GM04504 (cell line): ENCODE data around the gene CNRIP1.
"Not testable (repeated sequence)": the region's sequence is repeated elsewhere in the genome, so short reads cannot be mapped to it uniquely, and the experiment has no call there.

Experiments used
- DNase-seq: peaks from one replicate; pipeline ENCODE4 v3.0.0-alpha.2; 2012; ENCODE audit warnings: low read depth

The CNRIP1 gene

GRCh38 chr2:68319398-68320117, at the start of gene CNRIP1:
Gene CNRIP1 (minus strand): TSS chr2:68319949. CDS start chr2:68319400, 549 bp downstream.
- peak; percentile 58 for DNase-seq

- no peak for DNase-seq
These were observed 49.6 kb upstream of the CNRIP1 start for GRCh38 chr2:68369337-68369734.

GRCh38 chr2:68368654-68369336, 49.0 kb upstream of the CNRIP1 start:
- peak; percentile 28 for DNase-seq

DNA sequence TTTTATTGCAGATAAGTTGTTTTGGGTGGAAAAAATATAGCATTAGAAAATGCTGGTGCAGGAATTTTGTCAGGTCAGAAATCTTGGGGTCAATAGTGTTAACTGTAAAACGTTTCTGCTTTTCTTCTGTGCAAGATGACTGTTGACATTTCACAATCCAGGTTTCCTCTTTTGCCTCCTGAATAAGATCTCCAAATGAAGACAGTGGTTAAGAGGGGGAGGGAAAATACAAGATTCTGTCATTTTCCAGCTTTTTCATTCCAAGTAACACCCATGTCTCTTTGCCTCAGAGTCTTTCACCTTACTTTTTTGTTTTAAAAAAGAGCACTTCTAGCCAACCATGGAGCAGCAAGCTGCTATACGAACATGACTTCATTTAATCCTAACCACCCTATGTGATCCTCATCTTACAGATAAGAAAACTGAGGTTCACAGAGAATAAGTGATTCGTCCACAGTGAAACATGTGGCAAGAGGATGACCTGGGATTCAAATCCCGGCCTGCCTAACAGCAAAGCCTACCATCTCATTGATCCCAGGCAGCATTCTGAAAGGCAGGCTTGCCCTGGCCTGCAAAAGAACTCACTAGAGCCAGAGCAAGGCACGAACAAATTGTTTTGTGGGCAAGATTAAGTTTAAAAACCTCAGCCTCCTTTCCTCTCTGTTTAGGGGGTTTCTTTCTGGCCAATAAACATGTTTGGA, 48.4 kb upstream of the CNRIP1 start:
- no peak for DNase-seq

DNA sequence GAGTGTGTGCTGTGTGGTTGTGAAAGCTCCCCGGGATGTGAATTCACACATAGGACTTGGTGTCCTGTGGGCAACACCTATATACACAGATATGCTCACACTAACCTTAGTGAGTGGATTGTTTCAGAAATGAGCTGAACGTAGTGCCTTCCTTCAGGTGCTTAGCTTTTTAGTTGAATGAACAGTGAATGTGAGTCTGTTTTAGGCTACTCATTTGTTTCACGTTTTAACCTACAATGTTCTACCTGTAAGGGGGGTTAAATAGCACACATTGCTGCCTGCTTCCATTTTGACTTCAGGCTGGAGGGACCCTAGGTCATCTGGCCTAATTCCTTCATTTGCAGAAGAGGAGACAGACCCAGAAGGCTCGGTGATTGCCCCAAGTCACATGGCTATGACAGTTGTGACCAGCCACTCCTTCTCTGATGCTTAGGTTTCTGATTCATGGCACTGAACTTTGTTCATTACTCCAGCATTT, 46.4 kb upstream of the CNRIP1 start:
- DNase-seq: no peak

DNA sequence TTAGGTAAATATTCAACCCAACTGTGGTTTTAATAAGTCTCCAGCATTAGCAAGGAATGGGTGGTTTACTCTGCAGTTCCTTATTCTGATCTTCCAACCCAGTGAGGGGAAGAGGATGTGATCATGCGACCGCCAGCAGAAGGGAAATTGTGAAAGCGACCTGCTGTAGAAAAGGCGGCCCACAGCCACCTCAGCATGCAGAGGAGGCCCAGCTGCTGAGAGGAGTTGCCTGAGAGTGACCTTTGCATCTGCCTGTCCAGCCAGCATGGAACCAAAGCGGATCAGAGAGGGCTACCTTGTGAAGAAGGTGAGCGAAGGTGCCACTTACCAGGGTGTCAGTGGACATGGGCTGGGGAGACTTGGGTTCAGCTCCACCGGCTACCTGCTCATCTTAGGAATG, 45.3 kb upstream of the CNRIP1 start, which contains the start of gene PLEK:
TSS of gene PLEK (plus strand) at position 196 of the 400 bp plus-strand sequence. CDS start at position 266, 70 bp downstream.
- no peak for DNase-seq

- DNase-seq: no peak
These were observed 44.0 kb upstream of the CNRIP1 start for GRCh38 chr2:68363721-68364120.

DNA sequence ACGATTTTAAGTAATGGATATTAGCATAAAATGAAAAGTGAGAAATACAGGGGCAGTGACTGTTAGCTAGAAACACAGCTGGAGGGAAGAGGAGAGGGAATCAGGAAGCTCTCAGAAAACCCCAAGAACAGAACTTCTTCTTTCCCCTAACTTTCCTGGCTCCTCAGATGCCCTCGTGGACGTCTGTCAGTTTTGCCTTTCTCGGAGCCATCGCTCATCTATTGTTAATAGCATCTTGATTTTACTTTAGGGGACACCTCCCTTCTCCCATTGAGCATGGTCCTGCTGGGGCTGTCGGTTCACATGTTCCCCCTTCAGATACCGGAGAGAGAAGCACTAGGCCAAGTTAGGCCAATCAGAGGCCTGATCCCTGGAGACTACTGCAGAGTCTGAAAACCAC, 43.0 kb upstream of the CNRIP1 start:
- no peak for DNase-seq

DNA sequence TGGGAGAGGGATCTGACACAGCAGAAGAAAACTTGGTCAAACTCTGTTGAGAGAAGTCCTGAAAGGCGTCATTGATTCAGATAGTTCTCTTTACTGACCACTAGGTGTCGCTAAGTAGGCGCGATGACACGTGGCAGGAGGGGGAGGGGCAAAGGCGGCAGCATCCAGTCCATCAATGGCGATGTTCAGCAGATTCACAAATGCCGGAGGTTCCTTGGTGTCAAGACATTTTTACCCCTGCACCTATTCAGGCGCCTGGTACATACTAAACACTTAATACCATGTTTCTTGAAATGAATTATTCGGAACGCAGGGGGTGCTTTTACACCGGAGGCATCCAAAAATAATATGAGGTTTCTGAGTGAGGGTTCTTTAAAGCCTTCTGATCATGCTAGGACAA, 42.3 kb upstream of the CNRIP1 start:
- DNase-seq: no peak

- DNase-seq: no peak
These were observed 40.1 kb upstream of the CNRIP1 start for GRCh38 chr2:68359889-68360288.

GRCh38 chr2:68357605-68358337, 38.0 kb upstream of the CNRIP1 start:
- DNase-seq: peak; percentile 38

- DNase-seq: no peak
These were observed 37.0 kb upstream of the CNRIP1 start for GRCh38 chr2:68356599-68357239.

DNA sequence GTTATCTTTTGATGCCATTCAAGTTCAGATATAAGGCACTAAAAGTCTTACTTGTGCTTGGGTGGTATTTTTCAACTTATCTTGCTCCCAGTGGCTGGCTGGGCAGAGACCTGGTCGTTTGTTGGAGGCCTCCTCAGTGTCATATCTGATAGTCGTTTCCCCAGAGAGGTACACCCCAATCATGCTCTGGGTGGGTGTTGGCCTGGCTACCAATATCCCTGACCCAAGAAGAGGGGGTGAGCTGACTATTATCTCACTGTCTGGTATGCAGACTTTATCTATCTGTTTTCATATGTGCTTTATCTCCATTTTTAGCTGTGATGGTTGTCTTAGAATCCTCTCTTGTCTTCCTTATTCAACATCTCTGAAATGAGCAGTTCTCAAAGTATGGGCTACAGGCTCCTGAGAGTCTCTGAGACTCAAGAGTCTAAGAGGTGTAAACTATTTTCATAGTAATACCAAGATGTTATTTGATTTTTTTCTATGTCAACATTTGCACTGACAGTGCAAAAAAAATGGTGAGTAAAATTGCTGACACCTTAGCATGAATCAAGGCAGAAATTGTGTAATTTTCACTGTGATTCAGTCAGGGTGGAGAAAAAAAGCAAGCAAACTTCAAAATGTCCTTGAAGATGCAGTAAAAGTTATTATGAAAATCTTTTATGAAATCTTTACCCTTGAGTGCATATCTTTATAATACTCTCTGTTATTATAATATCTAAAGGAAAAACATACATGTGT, 33.1 kb upstream of the CNRIP1 start:
- no peak for DNase-seq

- no peak for DNase-seq
These were observed 32.2 kb upstream of the CNRIP1 start for GRCh38 chr2:68351997-68352396.

DNA sequence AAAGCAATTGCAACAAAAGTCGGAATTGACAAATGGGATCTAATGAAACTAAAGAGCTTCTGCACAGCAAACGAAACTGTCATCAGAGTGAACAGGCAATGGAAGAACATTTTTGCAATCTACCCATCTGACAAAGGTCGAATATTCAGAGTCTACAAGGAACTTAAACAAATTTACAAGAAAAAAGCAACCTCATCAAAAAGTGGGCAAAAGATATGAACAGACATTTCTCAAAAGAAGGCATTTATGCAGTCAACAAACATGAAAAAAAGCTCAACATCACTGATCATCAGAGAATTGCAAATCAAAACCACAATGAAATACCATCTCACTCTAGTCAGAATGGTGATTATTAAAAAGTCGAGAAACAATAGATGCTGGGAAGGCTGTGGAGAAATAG, 29.3 kb upstream of the CNRIP1 start:
- DNase-seq: not testable (repeated sequence)

GRCh38 chr2:68345129-68345875, 25.6 kb upstream of the CNRIP1 start:
- no peak for DNase-seq

GRCh38 chr2:68344031-68344430, 24.3 kb upstream of the CNRIP1 start:
- DNase-seq: no peak

GRCh38 chr2:68342470-68342869, 22.7 kb upstream of the CNRIP1 start:
- no peak for DNase-seq

- DNase-seq: no peak
These were observed 21.8 kb upstream of the CNRIP1 start for GRCh38 chr2:68341583-68341982.

DNA sequence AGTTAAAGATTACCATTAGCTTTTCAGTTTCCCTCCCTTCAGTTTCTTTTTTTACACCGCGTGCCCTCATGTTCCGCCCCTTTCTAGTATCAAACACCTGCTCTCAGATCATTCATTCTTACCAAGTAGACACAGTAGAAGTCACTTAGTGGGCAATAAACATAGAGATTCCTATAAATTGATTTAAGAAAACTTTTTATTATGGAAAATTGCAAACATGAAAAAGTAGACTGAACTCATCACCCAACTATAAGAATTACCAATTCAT, 21.2 kb upstream of the CNRIP1 start:
- DNase-seq: no peak
